Measurements from ENCODE around the gene SLCO2B1.

The SLCO2B1 gene

GRCh38 chr11:75145972-75146519 lies 4.9 kb upstream of the SLCO2B1 start:
- no peak for TF ChIP-seq CTCF (IDR thresholded peaks at IDR 0.05; ENCODE audit: insufficient read depth, low read length, poor library complexity, severe bottlenecking)
- Histone ChIP-seq H3K36me3 (ENCODE audit: control insufficient read depth, insufficient read depth, low read length) (no peaks in the 10 kb centered on the region), H3K4me3 (replicated peaks; ENCODE audit: low read depth, low read length) (no peak overlapping the region), H3K27me3 (replicated peaks; ENCODE audit: control insufficient read depth, insufficient read depth, low read length) (no peaks in the 10 kb centered on the region; the same call in none of the 2 replicates)
- no peak for DNase-seq (ENCODE audit: extremely low read depth, insufficient read length)

DNA sequence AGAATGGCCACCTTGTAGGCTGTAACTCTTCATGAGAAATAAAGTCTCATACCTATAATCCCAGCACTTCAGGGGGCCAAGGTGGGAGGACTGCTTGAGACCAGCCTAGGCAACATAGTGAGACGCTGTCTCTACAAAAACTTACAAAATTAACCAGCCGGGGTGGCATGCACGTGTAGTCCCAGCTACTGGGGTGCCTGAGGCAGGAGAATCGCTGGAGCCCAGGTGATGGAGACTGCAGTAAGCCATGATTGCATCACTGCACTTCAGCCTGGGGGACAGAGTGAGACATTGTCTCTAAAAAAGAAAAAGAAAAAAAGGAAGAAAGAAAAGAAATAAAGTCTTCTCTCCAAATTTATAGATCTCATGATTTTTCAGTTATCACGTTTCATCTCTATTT lies 4.2 kb upstream of the SLCO2B1 start:
- Histone ChIP-seq H3K4me3 (replicated peaks; ENCODE audit: low read depth, low read length) (no peak overlapping the region), H3K27me3 (replicated peaks; ENCODE audit: control insufficient read depth, insufficient read depth, low read length) (peaks cover 1% of the 10 kb centered on the region), H3K36me3 (ENCODE audit: control insufficient read depth, insufficient read depth, low read length) (no peaks in the 10 kb centered on the region)
- DNase-seq (ENCODE audit: extremely low read depth, insufficient read length), result no peak
- no peak for TF ChIP-seq CTCF (IDR thresholded peaks at IDR 0.05; ENCODE audit: insufficient read depth, low read length, poor library complexity, severe bottlenecking)

DNA sequence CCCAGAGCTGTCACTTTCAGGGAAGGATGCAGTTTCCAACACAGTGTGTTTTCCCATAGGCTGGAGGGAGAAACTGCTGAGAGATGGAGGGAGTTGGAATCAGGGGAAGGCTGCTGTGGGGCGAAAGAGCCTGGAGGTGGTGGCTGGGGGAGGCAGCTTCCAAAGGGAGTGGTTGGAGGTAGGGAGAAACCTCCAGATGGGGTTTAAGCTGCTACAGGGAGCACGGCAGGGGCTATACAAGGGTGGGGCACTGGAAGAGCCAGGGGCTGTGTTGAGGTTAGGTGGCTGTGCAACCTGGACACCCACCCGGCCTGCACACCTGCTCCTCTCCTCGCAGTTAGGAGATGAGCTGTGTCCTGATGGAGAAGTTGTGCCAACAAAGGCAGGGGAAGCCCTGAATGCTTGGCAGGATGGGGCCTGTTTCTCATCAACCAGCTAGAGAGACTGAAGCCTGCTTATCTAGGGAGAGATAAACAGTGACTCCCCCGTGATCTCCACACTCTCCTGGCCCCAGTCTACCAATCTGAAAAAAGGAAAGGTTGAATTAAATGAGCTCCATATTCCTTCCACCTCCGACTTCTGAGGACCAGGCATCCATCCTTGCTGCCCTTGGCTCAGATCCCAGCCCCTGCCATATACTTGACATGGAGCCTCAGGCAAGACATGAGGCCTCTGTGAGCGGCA lies 3.6 kb upstream of the SLCO2B1 start:
- H3K36me3 ChIP-seq (ENCODE audit: control insufficient read depth, insufficient read depth, low read length), result no peaks in the 10 kb centered on the region
- no peak for DNase-seq (ENCODE audit: extremely low read depth, insufficient read length)
- TF ChIP-seq CTCF (IDR thresholded peaks at IDR 0.05; ENCODE audit: insufficient read depth, low read length, poor library complexity, severe bottlenecking), result no peak
- H3K27me3 ChIP-seq (replicated peaks; ENCODE audit: control insufficient read depth, insufficient read depth, low read length), result peaks cover 1% of the 10 kb centered on the region
- H3K4me3 ChIP-seq (replicated peaks; ENCODE audit: low read depth, low read length), result no peak overlapping the region

- TF ChIP-seq CTCF (IDR thresholded peaks at IDR 0.05; ENCODE audit: insufficient read depth, low read length, poor library complexity, severe bottlenecking), result no peak
- DNase-seq (ENCODE audit: extremely low read depth, insufficient read length), result no peak
- Histone ChIP-seq H3K27me3 (replicated peaks; ENCODE audit: control insufficient read depth, insufficient read depth, low read length) (peaks cover 1% of the 10 kb centered on the region), H3K36me3 (ENCODE audit: control insufficient read depth, insufficient read depth, low read length) (no peaks in the 10 kb centered on the region), H3K4me3 (replicated peaks; ENCODE audit: low read depth, low read length) (no peak overlapping the region)
These were observed 3.0 kb upstream of the SLCO2B1 start for GRCh38 chr11:75147875-75148263.

GRCh38 chr11:75148436-75148983 lies 2.4 kb upstream of the SLCO2B1 start:
- Histone ChIP-seq H3K4me3 (replicated peaks; ENCODE audit: low read depth, low read length) (no peak overlapping the region), H3K27me3 (replicated peaks; ENCODE audit: control insufficient read depth, insufficient read depth, low read length) (peaks cover 1% of the 10 kb centered on the region), H3K36me3 (ENCODE audit: control insufficient read depth, insufficient read depth, low read length) (no peaks in the 10 kb centered on the region)
- no peak for DNase-seq (ENCODE audit: extremely low read depth, insufficient read length)
- no peak for TF ChIP-seq CTCF (IDR thresholded peaks at IDR 0.05; ENCODE audit: insufficient read depth, low read length, poor library complexity, severe bottlenecking)

Data from GM06990 (cell line).